ENCODE results near the gene CBLL1. TPM values are rescaled to one million over a fixed set of nuclear protein-coding genes. Genes with fewer than 3 reads are reported as not detected.

The CBLL1 gene
- total RNA-seq, 1 donor from 2014 or later, result 18.3 TPM

DNA sequence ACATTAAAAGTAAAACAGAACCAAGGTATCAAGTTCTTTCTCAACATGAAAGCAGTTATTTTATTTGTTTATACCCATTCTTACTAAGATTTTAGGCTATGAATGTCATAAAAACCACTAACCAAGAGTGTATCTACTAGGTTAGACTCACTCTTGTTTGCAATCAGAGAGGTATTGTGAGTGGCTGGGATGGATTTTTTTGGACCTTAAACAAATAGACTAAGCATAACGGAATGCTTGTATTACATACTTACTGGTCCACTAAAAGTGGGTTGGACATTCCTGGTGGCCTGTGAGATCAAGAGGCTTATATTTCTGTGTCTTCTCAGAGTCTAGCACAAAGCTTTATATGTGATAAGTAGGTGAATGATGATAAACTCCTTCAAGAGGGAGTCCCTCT, 32.6 kb upstream of the CBLL1 start:
- Histone ChIP-seq H3K9me3 (ENCODE audit: control insufficient read depth in 3 of 3, low read length in 3 of 3) (no peaks in the 10 kb centered on the region), H3K36me3 (ENCODE audit: control insufficient read depth in 3 of 3, insufficient read depth in 3 of 3, low read length in 3 of 3) (no peaks in the 10 kb centered on the region), H3K27ac (ENCODE audit: low read depth, low read length) (no peak overlapping the region), H3K4me3 (ENCODE audit: low read length in 3 of 3) (no peak overlapping the region), H3K9ac (ENCODE audit: low read depth in 1 of 3, low read length in 3 of 3) (no peak overlapping the region), H3K4me1 (ENCODE audit: control insufficient read depth in 3 of 3, insufficient read depth in 3 of 3, low read length in 3 of 3) (no peaks in the 10 kb centered on the region), H3K27me3 (ENCODE audit: control insufficient read depth in 3 of 3, insufficient read depth in 3 of 3, low read length in 3 of 3) (no peaks in the 10 kb centered on the region)

DNA sequence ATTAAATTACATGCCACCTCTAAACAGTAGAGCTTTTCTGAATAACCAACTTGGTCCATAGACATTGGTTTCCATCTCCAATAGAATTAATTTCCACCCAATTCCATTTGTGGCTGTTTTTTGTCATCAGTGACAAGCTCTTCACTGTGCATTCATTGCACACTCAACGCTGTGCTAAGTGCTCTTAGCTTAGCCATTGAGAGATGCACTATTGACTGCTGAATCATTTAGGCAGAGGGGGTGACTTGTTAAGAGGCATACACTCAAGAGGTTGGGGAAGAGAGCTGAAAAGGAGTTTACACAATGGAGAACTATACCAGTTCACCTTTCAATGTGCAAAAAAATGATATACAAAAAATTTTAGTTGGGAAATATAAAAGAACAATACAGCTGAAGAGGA, 31.9 kb upstream of the CBLL1 start:
- H3K36me3 ChIP-seq (ENCODE audit: control insufficient read depth in 3 of 3, insufficient read depth in 3 of 3, low read length in 3 of 3), result no peaks in the 10 kb centered on the region
- no peaks in the 10 kb centered on the region for H3K4me1 ChIP-seq (ENCODE audit: control insufficient read depth in 3 of 3, insufficient read depth in 3 of 3, low read length in 3 of 3)
- H3K27me3 ChIP-seq (ENCODE audit: control insufficient read depth in 3 of 3, insufficient read depth in 3 of 3, low read length in 3 of 3), result no peaks in the 10 kb centered on the region
- no peak overlapping the region for H3K4me3 ChIP-seq (ENCODE audit: low read length in 3 of 3)
- H3K9ac ChIP-seq (ENCODE audit: low read depth in 1 of 3, low read length in 3 of 3), result no peak overlapping the region
- no peak overlapping the region for H3K27ac ChIP-seq (ENCODE audit: low read depth, low read length)
- no peaks in the 10 kb centered on the region for H3K9me3 ChIP-seq (ENCODE audit: control insufficient read depth in 3 of 3, low read length in 3 of 3)

DNA sequence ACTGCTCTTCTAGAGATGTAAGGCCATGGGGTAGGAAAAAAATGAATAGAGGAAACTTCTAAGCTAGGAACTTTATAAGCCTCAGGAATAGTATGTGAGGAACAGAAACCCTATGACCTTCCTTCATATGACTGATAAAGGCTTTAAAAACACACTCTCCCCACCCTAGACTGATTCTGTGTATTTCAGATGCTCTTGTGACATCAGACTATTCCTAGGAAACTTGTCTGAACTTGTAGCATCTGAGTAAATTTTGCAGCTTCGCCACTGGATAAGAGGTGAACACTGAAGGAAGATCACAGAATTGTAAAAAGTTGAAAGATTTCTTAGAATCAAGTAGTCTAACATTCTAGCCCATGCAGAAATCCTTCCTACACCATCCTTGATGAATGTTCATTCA, 31.0 kb upstream of the CBLL1 start:
- Histone ChIP-seq H3K9me3 (ENCODE audit: control insufficient read depth in 3 of 3, low read length in 3 of 3) (no peaks in the 10 kb centered on the region), H3K9ac (ENCODE audit: low read depth in 1 of 3, low read length in 3 of 3) (no peak overlapping the region), H3K27me3 (ENCODE audit: control insufficient read depth in 3 of 3, insufficient read depth in 3 of 3, low read length in 3 of 3) (no peaks in the 10 kb centered on the region), H3K4me3 (ENCODE audit: low read length in 3 of 3) (no peak overlapping the region), H3K4me1 (ENCODE audit: control insufficient read depth in 3 of 3, insufficient read depth in 3 of 3, low read length in 3 of 3) (no peaks in the 10 kb centered on the region), H3K27ac (ENCODE audit: low read depth, low read length) (no peak overlapping the region), H3K36me3 (ENCODE audit: control insufficient read depth in 3 of 3, insufficient read depth in 3 of 3, low read length in 3 of 3) (no peaks in the 10 kb centered on the region)

DNA sequence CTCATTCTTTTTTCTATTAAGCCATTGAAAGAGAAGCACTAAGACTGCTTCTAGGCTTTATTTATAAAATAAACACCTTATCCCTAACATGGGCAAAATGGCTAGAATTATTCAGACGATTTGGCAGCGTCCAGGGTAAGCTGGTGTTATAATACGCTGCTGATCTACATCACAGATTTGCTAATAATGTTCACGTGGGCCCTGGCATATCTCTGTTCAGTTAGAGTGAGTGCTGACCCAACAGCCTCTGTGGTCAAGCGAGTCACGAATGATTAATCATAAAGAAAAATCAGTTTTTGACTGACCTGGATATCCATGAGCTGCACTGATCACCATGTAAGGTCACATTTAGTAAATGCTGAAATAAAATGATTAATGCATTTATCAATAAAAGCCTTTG, 28.4 kb upstream of the CBLL1 start:
- Histone ChIP-seq H3K36me3 (ENCODE audit: control insufficient read depth in 3 of 3, insufficient read depth in 3 of 3, low read length in 3 of 3) (no peaks in the 10 kb centered on the region), H3K27ac (ENCODE audit: low read depth, low read length) (no peak overlapping the region), H3K9me3 (ENCODE audit: control insufficient read depth in 3 of 3, low read length in 3 of 3) (no peaks in the 10 kb centered on the region), H3K4me3 (ENCODE audit: low read length in 3 of 3) (no peak overlapping the region), H3K9ac (ENCODE audit: low read depth in 1 of 3, low read length in 3 of 3) (no peak overlapping the region), H3K4me1 (ENCODE audit: control insufficient read depth in 3 of 3, insufficient read depth in 3 of 3, low read length in 3 of 3) (no peaks in the 10 kb centered on the region), H3K27me3 (ENCODE audit: control insufficient read depth in 3 of 3, insufficient read depth in 3 of 3, low read length in 3 of 3) (no peaks in the 10 kb centered on the region)

DNA sequence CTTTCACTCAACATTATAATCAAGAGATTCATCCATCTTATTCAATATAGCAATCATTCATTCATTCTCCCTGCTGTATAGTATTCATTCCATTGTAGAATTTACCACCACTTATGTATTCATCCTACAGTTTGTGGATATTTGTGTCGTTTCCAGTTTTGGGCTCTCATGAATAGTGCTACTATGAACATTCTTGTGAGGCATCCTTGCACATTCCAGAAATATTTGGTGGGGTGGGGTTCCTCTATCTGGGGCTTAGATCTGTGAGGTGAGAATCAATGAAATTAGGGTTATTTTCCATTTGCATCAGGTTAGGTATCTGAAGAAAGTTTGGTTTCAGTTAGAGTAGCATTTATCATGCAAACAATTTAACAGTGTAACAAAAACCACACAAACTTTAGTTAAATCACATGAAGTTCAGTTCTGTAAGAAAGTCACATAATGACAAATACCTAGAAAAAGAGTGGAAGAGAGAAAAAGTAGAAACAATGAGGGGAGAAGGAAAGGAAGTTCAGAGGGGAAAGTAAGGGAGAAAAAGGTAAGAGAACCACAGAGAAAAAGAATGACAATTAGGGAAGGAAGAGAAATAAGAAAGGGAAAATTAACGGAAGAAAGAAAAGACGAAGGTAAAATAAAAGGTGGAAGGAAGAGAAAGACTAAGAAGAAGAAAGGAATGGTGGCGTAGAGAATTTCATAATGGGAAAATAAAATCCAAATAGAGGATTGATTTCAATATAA, 25.3 kb upstream of the CBLL1 start:
- no peaks in the 10 kb centered on the region for H3K36me3 ChIP-seq (ENCODE audit: control insufficient read depth in 3 of 3, insufficient read depth in 3 of 3, low read length in 3 of 3)
- H3K9ac ChIP-seq (ENCODE audit: low read depth in 1 of 3, low read length in 3 of 3), result no peak overlapping the region
- no peaks in the 10 kb centered on the region for H3K4me1 ChIP-seq (ENCODE audit: control insufficient read depth in 3 of 3, insufficient read depth in 3 of 3, low read length in 3 of 3)
- H3K4me3 ChIP-seq (ENCODE audit: low read length in 3 of 3), result no peak overlapping the region
- H3K27ac ChIP-seq (ENCODE audit: low read depth, low read length), result no peak overlapping the region
- H3K9me3 ChIP-seq (ENCODE audit: control insufficient read depth in 3 of 3, low read length in 3 of 3), result no peaks in the 10 kb centered on the region
- no peaks in the 10 kb centered on the region for H3K27me3 ChIP-seq (ENCODE audit: control insufficient read depth in 3 of 3, insufficient read depth in 3 of 3, low read length in 3 of 3)

DNA sequence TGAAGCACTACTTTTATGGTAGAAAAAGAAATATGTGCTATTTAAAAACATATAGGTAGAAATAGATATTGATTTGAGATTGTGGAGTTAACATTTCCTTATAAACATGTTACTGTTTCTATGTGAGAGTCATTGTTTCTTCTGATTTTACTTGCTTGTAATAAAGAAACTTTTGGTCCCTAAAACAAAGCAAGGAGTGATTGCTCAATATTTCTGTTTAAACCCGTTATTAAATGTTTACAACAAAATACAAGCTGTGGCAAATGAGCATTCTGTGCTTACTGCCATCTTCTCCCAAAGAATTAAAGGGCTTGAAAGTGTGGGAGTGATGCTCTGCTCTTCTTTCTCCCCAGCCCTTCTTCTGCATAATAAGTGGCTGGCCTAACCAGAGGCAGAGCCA, 22.7 kb upstream of the CBLL1 start:
- H3K9ac ChIP-seq (ENCODE audit: low read depth in 1 of 3, low read length in 3 of 3), result no peak overlapping the region
- H3K9me3 ChIP-seq (ENCODE audit: control insufficient read depth in 3 of 3, low read length in 3 of 3), result no peaks in the 10 kb centered on the region
- H3K27ac ChIP-seq (ENCODE audit: low read depth, low read length), result no peak overlapping the region
- H3K27me3 ChIP-seq (ENCODE audit: control insufficient read depth in 3 of 3, insufficient read depth in 3 of 3, low read length in 3 of 3), result no peaks in the 10 kb centered on the region
- no peak overlapping the region for H3K4me3 ChIP-seq (ENCODE audit: low read length in 3 of 3)
- H3K36me3 ChIP-seq (ENCODE audit: control insufficient read depth in 3 of 3, insufficient read depth in 3 of 3, low read length in 3 of 3), result no peaks in the 10 kb centered on the region
- no peaks in the 10 kb centered on the region for H3K4me1 ChIP-seq (ENCODE audit: control insufficient read depth in 3 of 3, insufficient read depth in 3 of 3, low read length in 3 of 3)

DNA sequence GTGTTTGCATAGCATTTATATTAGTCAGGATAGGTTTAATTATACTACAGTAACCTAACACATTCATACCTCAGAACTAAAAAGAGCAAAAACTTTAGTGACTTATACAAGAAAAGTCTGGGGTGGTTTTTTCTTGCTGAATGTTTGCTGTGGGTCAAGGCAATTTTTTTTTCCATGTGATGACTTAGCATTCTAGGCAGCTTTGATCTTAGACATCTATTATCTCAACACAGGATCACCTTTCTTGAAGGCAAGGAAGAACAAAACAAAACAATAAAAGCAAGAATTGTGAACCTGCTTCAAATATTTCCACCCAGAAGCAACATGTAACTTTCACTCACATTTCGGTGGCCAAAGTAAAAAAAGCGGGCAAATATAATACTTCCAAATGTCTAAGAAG, 20.7 kb upstream of the CBLL1 start:
- Histone ChIP-seq H3K36me3 (ENCODE audit: control insufficient read depth in 3 of 3, insufficient read depth in 3 of 3, low read length in 3 of 3) (no peaks in the 10 kb centered on the region), H3K27ac (ENCODE audit: low read depth, low read length) (no peak overlapping the region), H3K9ac (ENCODE audit: low read depth in 1 of 3, low read length in 3 of 3) (no peak overlapping the region), H3K9me3 (ENCODE audit: control insufficient read depth in 3 of 3, low read length in 3 of 3) (no peaks in the 10 kb centered on the region), H3K4me1 (ENCODE audit: control insufficient read depth in 3 of 3, insufficient read depth in 3 of 3, low read length in 3 of 3) (no peaks in the 10 kb centered on the region), H3K27me3 (ENCODE audit: control insufficient read depth in 3 of 3, insufficient read depth in 3 of 3, low read length in 3 of 3) (peaks cover 0 to 8% (median 0%) of the 10 kb centered on the region in 3 donors), H3K4me3 (ENCODE audit: low read length in 3 of 3) (no peak overlapping the region)

DNA sequence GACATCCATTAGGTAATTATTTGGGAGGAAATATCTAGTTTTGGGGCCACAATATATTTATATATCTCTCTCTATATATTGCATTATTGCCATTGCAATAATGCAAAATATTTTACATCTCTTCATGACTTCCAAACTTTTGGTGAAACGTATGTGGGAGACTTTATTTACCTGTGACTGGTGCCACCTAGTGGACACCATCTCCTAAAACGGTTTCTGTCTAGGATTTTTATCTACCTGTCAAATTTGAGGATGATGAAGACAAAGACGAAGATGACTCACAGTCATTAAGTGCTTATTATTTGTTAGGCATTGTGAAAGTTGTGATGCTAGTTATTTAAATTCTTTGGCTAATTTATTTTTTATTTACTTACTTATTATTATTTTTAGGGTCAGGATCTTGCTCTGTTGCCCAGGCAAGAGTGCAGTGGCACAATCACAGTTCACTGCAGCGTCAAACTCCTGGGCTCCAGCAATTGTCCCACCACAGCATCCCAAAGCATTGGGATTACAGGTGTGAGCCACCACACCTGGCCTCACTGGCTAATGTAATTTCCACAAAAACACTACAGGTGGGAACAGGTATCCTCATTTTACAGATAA, 18.7 kb upstream of the CBLL1 start:
- H3K36me3 ChIP-seq (ENCODE audit: control insufficient read depth in 3 of 3, insufficient read depth in 3 of 3, low read length in 3 of 3), result no peaks in the 10 kb centered on the region
- no peaks in the 10 kb centered on the region for H3K4me1 ChIP-seq (ENCODE audit: control insufficient read depth in 3 of 3, insufficient read depth in 3 of 3, low read length in 3 of 3)
- H3K9ac ChIP-seq (ENCODE audit: low read depth in 1 of 3, low read length in 3 of 3), result no peak overlapping the region
- no peaks in the 10 kb centered on the region for H3K9me3 ChIP-seq (ENCODE audit: control insufficient read depth in 3 of 3, low read length in 3 of 3)
- peaks cover 0 to 10% (median 0%) of the 10 kb centered on the region in 3 donors for H3K27me3 ChIP-seq (ENCODE audit: control insufficient read depth in 3 of 3, insufficient read depth in 3 of 3, low read length in 3 of 3)
- no peak overlapping the region for H3K4me3 ChIP-seq (ENCODE audit: low read length in 3 of 3)
- no peak overlapping the region for H3K27ac ChIP-seq (ENCODE audit: low read depth, low read length)

DNA sequence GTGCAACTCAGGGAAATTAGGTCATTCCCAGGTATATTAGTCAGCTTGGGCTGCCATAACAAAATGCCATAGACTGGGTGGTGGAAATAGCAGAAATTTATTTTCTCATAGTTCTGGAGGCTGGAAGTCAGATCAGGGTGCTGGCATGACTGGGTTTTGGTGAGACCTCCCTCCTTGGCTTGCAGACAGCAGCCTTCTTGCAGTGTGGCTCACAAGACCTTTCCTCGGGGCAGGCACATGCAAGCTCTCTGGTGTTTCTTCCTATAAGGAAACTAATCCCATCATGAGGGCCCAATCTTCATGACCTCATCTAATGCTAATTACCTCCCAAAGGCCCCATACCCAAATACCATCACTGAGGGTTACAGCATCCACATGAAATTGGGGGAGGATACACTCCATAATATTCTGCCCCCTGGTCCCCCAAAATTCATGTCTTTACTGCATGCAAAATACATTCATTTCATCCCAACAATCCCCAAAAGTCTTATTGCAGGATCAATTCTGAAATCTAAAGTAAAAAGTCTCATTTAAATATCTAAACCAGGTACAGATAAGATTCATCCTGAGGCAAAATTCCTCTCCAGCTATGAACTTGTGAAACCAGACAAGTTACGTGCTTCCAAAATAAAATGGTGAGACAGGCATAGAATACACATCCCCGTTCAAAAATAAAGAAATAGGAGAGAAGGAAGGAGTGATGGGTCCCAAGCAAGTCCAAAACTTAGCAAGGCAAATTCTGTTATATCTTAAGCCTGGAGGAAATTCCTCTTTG, 17.4 kb upstream of the CBLL1 start:
- no peaks in the 10 kb centered on the region for H3K4me1 ChIP-seq (ENCODE audit: control insufficient read depth in 3 of 3, insufficient read depth in 3 of 3, low read length in 3 of 3)
- H3K9me3 ChIP-seq (ENCODE audit: control insufficient read depth in 3 of 3, low read length in 3 of 3), result no peaks in the 10 kb centered on the region
- peaks cover 0 to 10% (median 0%) of the 10 kb centered on the region in 3 donors for H3K27me3 ChIP-seq (ENCODE audit: control insufficient read depth in 3 of 3, insufficient read depth in 3 of 3, low read length in 3 of 3)
- H3K36me3 ChIP-seq (ENCODE audit: control insufficient read depth in 3 of 3, insufficient read depth in 3 of 3, low read length in 3 of 3), result no peaks in the 10 kb centered on the region
- H3K4me3 ChIP-seq (ENCODE audit: low read length in 3 of 3), result no peak overlapping the region
- no peak overlapping the region for H3K27ac ChIP-seq (ENCODE audit: low read depth, low read length)
- H3K9ac ChIP-seq (ENCODE audit: low read depth in 1 of 3, low read length in 3 of 3), result no peak overlapping the region

DNA sequence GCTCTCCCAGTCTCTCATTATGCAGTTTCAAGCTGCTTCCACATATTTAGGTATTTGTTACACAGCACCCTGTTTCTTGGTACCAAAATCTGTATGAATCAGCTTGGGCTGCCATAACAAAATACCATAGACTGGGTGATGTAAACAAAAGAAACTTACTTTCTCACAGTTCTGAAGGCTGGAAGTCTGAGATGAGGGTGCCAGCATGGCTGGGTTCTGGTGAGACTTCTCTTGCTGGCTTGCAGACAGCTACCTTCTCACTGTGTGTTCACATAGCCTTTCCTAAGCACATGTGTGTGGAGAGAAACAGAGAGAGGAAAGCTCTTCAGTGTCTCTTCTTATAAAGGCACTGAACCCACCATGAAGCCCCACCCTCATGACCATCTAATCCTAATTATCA, 15.7 kb upstream of the CBLL1 start:
- H3K36me3 ChIP-seq (ENCODE audit: control insufficient read depth in 3 of 3, insufficient read depth in 3 of 3, low read length in 3 of 3), result no peaks in the 10 kb centered on the region
- H3K27me3 ChIP-seq (ENCODE audit: control insufficient read depth in 3 of 3, insufficient read depth in 3 of 3, low read length in 3 of 3), result peaks cover 0 to 10% (median 0%) of the 10 kb centered on the region in 3 donors
- H3K27ac ChIP-seq (ENCODE audit: low read depth, low read length), result no peak overlapping the region
- H3K4me3 ChIP-seq (ENCODE audit: low read length in 3 of 3), result no peak overlapping the region
- no peak overlapping the region for H3K9ac ChIP-seq (ENCODE audit: low read depth in 1 of 3, low read length in 3 of 3)
- no peaks in the 10 kb centered on the region for H3K9me3 ChIP-seq (ENCODE audit: control insufficient read depth in 3 of 3, low read length in 3 of 3)
- no peaks in the 10 kb centered on the region for H3K4me1 ChIP-seq (ENCODE audit: control insufficient read depth in 3 of 3, insufficient read depth in 3 of 3, low read length in 3 of 3)

All from skeletal muscle tissue (tissue), 4 donors.